HG03060 (cell line): ENCODE measurements around the gene ST6GAL1.

Experiments used
- ATAC-seq: cut with Tn5 transposase; IDR thresholded peaks from one replicate; pipeline ENCODE4 v1.9.1; 2021; ENCODE audit warnings: low read depth, moderate number of reproducible peaks; ENCODE audit not compliant: unreplicated experiment

ST6GAL1 gene

GRCh38 chr3:187102073-187102634 is 171.8 kb downstream of the ST6GAL1 start:
- no peak for ATAC-seq

GRCh38 chr3:187103251-187103650 is 172.9 kb downstream of the ST6GAL1 start:
- no peak for ATAC-seq

- no peak for ATAC-seq
These were observed 174.0 kb downstream of the ST6GAL1 start for GRCh38 chr3:187104342-187104741.

GRCh38 chr3:187104933-187105332 is 174.6 kb downstream of the ST6GAL1 start:
- ATAC-seq = no peak

- no peak for ATAC-seq
These were observed 175.4 kb downstream of the ST6GAL1 start for GRCh38 chr3:187105700-187106099.

- no peak for ATAC-seq
These were observed 177.7 kb downstream of the ST6GAL1 start for GRCh38 chr3:187107989-187108388.

GRCh38 chr3:187110156-187110555 is 179.8 kb downstream of the ST6GAL1 start:
- ATAC-seq = no peak

- no peak for ATAC-seq
These were observed 182.8 kb downstream of the ST6GAL1 start for GRCh38 chr3:187112934-187113793.

GRCh38 chr3:187114511-187114910 is 184.2 kb downstream of the ST6GAL1 start:
- no peak for ATAC-seq

GRCh38 chr3:187120326-187120725 is 190.0 kb downstream of the ST6GAL1 start:
- no peak for ATAC-seq

- no peak for ATAC-seq
These were observed 191.9 kb downstream of the ST6GAL1 start for GRCh38 chr3:187122261-187122660.

- peak; percentile 65 for ATAC-seq
These were observed 195.1 kb downstream of the ST6GAL1 start for GRCh38 chr3:187125319-187126031.
